Fibroblast of pulmonary artery (primary cell): ENCODE results near the gene MISP.

Experiments
- DNase-seq: peaks from one replicate; pipeline ENCODE4 v3.0.0-alpha.2; 2010; ENCODE audit warnings: low read depth
- H3K4me3 ChIP-seq: replicated peaks from 2 replicates; pipeline ENCODE4 v1.5.1; 2011; ENCODE audit warnings: low read depth, mild to moderate bottlenecking, control low read depth, low read length, moderate library complexity
- CTCF ChIP-seq: IDR thresholded peaks from 2 replicates; pipeline ENCODE4 v1.5.1; 2011; ENCODE audit warnings: mild to moderate bottlenecking, control low read depth, low read length, inconsistent platforms; ENCODE audit errors: missing control alignments

Gene MISP

DNA sequence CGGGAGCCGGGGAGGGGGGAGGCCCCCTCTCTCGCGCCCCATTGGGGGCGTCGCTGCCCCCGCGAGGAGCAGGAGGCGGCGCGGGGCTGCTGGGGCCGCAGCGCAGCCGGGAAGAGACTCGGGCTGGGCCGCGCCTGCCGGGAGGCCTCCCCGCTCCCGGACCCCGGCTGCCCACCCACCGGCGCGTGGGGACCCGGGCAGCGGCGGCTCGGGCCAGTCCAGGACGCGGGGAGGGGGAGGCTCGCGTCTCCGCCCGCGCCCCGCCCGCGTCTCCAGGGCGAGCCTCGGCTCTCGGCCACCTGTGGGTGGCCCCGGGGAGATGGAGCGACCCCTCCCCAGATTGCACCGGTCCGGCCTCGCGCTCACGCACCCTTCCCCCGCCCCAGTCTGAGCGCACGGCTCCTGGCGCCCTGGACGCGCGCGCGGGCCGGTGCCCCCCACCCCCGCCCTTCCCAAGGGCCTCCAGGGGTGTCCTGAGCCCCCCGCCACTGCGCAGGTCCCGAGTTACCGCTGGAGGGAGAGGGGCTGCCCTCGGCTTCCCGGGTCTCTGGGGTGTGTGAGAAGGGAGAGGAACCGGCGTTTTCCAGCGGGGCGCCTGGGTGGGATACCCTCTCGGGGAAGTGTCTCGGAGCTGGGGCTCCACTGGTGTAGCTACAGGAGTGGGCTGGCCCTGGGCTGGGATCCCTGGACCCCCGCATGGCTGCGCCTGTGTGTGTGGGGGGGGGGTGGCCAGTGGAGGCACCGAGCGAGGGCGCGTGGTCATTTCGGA lies 41.5 kb upstream of the MISP start:
- no peak for DNase-seq
- peak overlapping the region; percentile 57 for H3K4me3 ChIP-seq
- no peak for TF ChIP-seq CTCF

DNA sequence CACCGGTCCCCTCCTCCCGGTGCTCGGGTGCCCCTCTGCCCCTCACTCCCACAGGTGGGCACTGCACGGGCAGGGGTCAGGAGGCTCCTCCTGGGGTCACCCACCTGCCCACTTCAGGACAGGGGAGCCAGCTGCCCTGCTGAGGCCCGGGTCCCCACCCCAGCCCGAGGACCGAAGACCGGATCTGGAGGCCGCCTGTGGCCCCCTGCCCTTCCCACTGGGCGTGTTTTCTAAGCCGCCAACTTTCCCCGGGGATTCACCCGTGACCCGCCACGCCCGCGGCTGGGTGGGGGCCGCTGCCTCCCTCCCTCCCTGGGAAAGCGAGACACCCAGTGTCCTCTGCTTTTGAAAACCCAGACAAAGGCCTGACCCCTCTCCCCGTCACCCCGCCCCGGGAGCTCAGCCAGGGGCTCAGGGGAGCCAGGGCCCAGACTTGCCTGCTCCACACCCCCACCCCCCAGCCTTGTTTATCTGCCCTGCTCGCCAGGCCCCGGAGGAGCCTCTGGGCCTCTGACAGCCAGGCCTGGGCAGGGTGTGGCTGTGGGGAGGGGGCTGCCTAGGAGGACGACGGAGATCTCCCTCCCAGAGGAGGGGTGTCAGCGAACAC lies 40.8 kb upstream of the MISP start:
- TF ChIP-seq CTCF, result no peak
- peak overlapping the region; percentile 57 for H3K4me3 ChIP-seq
- DNase-seq, result no peak

- no peak overlapping the region for H3K4me3 ChIP-seq
- DNase-seq, result no peak
These were observed 40.1 kb upstream of the MISP start for GRCh38 chr19:710767-711166.

GRCh38 chr19:711254-711653 lies 39.7 kb upstream of the MISP start:
- DNase-seq, result no peak
- no peak overlapping the region for H3K4me3 ChIP-seq
- no peak for TF ChIP-seq CTCF

More at GRCh38 chr19:710767-711166, 40.1 kb upstream of the MISP start:
- no peak for TF ChIP-seq CTCF

GRCh38 chr19:715347-715746 lies 35.6 kb upstream of the MISP start:
- H3K4me3 ChIP-seq, result no peak overlapping the region
- TF ChIP-seq CTCF, result no peak
- DNase-seq, result no peak

- no peak for TF ChIP-seq CTCF
- DNase-seq, result no peak
- no peak overlapping the region for H3K4me3 ChIP-seq
These were observed 32.5 kb upstream of the MISP start for GRCh38 chr19:718251-718951.
